ENCODE measurements around the gene DLK2.
"Not testable (repeated sequence)": the region's sequence is repeated elsewhere in the genome, so short reads cannot be mapped to it uniquely, and the experiment has no call there.

Gene DLK2, protein sequence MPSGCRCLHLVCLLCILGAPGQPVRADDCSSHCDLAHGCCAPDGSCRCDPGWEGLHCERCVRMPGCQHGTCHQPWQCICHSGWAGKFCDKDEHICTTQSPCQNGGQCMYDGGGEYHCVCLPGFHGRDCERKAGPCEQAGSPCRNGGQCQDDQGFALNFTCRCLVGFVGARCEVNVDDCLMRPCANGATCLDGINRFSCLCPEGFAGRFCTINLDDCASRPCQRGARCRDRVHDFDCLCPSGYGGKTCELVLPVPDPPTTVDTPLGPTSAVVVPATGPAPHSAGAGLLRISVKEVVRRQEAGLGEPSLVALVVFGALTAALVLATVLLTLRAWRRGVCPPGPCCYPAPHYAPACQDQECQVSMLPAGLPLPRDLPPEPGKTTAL

DNA sequence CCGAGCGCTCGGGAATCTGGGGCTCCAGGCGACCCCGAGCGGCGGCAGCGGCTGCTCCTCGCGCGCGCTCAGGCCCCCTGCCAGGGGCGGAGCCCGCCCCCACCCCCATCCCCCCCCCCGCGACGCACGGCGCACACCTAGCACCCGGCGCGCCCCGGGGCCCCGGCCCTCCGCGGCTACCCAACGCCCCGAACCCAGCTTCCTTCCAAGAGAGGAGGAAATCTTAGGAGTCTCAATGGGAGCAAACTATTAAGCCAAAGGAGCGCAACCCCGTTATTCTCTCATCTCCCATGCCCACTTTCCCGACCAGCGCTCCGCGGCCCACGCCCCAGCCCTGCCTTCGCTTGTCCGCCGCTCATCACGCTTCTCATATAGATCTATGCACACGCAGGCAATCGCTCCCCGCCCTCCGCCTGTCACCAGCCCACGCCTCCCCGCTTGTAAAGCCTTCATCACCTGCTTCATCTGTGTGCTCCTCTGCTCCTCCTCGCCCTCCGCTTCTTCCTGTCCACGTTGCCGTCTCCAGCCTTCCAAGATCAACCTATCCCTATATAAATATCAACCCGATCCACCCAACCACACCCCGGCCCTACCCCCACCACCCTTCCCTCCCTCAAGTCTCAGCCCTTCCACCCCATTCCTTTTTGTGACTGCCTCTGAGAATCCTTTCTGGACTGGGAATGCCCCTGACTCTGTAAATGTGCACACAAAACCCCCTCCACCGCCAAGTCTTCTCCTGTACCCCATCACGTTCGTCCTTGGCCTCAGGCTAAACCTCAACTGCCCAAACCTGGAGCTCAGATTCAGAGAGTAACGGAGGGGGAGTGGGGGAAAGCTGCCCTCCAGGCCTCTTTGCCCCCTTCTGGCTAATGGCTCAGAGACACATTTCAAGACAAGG is at the start of gene DLK2:
Gene DLK2 (minus strand): TSS at position 18 of the 898 bp plus-strand sequence. CDS start 723 bp downstream, outside the sequence.
- peak; percentile 39 to 43 for DNase-seq

DNA sequence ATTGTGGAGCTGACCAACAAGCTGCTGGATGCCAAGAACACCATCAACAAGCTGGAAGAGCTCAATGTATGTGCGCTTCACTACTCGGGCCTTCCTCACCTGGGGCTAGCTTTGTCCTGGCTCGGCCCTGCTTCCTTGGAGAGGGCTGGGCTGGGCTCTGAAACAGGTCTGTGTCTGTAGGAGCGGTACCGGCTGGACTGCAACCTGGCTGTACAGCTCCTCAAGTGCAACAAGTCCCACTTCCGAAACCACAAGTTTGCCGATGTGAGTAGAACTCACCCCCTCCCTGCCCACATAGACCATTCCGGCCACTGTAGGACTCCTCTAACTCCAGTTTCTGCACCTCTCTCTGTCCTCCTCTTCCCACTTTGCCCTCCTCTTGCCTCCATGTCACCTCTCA is 48.1 kb upstream of the DLK2 start:
- DNase-seq = no peak

DNA sequence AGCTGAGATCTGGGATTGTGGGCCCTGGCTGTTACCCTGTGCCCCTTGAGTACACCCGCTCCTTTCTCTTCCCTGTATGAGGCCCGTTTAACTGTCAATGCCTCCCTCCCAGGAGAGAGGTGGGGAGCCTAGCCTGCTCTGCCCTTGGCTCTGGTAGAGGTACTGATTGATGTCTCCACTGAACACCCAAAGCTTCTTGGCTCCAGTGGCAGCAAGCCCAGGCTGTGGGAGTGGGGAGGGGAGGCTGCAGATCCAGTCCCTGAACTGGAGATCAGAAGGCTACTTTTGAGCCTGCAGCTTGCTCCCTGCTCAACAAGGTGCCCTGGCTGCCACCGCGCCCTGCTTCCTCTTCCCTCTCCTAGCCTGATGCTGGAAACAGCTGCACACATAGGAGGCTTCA is 47.3 kb upstream of the DLK2 start:
- DNase-seq = no peak

DNA sequence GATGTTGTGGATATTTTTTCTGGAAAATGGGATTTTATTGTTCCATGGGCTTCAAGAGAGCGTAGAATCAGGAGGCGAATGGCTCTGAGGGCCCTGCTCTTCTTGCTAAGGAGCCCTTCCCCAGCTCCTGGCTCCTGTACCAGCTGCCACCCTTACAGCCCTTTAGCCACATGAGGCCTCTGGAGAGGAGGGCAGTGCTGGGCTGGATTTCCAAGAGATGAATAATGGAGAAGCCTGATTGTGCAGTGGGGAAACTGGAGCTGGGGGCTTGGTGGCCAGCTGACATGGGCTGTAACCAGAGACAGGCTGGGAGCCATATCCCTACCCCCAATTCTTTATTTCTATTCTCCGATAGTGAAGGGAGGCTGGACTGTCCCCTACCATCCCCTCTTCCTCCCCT is 45.6 kb upstream of the DLK2 start:
- no peak for DNase-seq

DNA sequence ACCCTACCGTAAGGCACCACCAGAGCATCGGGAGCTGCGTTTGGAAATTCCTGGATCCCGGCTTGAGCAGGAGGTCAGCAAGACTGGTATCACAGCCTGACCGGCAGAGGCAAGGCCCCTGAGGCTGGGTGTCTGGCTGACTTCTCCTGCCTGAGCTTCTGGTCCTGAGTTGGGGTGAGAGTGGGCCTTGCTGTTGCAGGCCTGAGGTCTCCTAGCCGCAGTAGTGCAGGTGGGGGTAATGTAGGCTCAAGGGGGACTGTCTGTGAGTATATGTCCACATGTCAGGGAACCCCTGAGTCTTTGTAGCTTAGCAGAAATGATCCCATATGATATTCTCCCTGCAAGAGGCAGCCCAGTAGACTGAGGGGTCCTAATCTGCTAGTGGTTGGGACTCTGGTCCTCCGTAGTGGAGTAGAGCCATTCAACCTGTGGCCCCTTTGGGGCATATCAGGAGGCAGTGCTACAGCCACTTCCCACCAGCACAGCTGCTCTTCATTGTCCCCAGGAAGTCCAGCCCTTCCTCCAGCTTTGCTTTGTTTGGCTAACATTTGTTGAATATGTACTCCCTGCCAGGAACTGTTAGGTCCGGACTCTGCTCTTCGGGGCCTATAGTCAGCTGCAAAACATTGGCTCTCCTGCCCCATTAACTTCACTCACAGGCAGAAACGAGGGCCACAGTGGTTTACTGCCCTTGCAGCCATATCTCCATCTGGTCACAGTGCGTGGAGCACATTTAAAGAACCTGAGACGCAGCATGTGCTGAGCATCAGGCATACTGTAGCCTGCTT is 43.9 kb upstream of the DLK2 start:
- DNase-seq = no peak

DNA sequence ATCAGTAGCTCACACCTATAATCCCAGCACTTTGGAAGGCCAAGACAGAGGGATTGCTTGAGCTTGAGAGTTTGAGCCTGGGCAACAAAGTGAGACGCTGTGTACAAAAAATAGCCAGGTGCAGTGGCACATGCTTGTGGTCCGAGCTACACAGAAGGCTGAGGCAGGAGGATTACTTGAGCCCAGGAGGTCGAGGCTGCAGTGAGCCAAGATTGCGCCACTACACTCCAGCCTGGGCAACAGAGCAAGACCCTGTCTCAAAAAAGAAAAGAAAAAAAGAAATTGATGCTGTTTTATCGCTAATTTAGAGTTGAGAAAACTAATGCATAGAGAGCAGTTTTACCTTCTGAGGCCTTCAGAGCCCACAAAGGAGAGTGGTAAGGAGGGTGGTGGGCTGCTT is 42.9 kb upstream of the DLK2 start:
- not testable (repeated sequence) for DNase-seq

DNA sequence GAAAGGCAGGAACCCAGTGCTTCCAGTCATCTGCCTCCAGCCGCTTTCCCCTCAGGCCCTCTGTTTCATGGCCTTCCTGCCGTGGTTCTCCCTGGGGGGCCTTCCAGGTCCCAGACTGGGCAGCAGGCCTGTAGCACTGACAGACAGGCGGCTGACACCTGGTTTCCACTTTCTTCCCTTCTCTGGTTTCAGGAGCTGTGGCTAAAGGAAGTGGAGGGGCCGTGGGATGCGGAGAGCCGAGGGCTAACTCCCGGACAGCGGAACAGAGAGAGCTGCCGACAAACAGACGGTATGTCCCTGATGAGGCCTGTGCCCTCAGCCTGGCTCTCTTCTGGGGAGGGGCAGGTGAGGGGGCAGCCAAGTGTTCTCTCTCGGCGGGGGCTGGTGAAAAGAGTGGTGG is 42.3 kb upstream of the DLK2 start:
- DNase-seq = no peak

DNA sequence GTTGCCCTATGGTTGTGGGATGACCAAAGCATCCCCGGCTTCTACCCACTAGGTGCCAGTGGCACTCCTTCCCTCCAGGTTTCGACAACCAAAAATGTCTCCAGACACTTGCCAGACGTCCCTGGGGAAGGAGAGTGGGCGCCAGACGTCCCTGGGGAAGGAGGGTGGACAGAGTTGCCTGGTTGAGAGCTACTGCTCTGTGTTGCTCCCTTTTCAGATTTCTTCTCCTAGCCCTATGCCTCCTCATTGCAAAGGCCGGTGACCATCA is 41.7 kb upstream of the DLK2 start:
- DNase-seq = no peak

DNA sequence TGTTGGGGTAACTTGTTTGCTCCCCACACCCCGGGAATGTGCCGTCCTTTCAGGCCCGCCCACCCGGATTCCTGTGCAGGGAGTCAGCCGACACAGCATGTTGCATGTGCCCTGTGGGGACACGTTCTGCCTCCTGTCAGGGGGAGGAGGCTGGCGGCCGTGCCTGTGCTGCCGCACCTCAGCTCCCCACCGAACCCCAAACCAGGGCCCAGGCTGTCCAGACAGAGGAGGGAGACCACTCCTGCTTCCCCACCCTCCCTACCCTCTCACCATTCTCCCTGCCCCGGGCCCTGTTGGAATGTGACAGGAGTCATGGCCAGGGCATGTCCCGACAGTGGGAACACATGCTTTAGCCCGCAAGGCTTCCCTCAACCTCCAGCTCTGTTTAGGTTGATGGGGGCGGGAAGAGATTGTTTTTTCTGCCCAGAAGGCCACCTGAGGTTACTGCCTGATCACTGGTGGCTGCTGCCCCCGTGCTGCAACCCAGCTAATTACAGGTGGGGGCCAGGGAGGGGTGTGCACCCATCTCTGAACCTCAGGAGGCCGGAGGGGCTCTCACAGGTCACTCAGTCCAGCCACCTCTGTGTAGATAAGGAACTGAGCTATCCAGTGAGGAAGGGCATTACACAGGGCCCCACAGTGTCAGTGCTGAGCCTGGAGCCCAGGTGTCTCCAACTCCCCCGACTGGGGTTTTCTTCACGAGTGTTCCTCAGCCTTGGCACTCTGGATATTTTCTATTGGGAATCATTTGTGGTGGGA is 41.2 kb upstream of the DLK2 start:
- peak; percentile 7 to 34 for DNase-seq

DNA sequence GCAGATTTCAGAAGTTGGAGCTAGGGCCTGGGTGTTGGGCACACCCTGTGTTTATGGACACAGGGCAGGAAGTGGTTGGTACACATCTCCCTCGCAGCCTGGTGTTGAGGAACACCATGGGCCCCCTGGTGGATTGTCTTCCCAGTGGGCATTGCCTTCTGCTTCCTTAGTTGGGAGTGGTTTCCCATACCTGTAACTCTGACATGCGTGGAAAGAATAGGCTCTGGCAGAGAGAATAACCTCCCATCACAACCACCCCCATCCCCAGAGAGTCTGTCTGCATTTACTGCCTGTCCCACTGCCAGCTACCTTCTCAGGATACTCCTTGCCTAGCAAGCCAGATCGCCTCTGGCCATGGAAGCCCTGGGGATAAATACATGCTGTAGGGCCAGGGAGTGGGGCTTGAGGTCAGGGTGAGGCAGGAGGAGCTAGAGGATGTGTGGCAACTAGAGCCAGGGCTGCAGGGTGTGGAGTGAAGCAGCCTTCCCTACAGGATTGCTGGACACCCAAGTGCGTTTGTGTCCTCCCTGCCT is 40.1 kb upstream of the DLK2 start:
- DNase-seq = peak; percentile 24 to 44

DNA sequence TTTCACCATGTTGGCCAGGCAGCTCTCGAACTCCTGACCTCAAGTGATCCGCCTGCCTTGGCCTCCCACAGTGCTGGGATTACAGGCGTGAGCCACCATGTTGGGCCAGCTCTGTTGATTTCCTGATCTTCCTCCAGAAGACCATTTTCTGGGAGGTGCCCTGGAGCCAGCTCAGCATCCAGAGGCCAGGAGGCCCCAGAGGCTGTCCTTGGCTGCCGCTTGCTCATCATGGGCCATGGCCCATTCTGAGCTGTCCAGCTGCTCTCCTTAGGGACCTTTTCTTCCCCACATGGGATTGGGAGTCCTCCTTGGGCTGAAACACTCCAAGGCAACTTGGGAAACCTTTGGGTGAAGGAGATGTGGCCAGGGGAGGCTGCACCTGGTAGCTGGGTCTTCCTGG is 39.4 kb upstream of the DLK2 start:
- no peak for DNase-seq

DNA sequence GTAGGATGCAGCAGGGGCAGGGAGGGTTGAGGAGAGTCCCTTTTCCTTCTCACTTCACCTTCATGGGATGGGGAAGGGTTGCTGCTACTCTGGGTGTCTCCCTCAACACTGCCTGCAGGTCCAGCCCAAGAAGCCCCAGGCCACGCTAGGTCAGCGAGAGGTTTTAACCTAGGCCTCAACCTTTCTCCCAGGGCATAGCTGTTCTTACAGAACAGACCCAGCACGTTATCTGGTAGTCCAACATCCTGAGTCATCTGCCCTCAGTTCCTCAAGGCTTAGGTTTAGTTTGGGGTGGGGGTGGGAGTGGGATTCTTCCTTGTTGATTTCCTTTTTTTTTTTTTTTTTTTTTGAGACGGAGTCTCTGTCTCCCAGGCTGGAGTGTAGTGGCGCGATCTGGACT is 39.0 kb upstream of the DLK2 start:
- no peak for DNase-seq

DNA sequence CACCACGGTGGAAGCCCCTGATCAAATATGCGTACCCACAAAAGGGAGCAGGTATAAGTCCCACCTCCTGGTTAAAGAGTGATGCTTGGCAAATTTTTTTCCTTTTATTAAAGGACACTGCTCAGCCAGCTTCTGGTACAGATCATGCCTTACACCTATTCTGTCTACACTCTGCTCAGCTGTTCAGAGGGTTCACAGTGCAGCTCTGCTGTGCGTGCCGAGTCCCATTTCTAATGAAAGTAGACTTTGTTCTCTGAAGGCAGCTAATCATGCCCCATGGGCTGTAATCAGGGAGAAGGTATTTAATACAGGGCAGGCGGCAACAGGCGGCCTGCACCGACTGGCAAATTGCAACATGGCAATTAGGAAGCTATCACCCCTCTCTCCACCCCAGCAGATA is 38.5 kb upstream of the DLK2 start:
- DNase-seq = no peak

DNA sequence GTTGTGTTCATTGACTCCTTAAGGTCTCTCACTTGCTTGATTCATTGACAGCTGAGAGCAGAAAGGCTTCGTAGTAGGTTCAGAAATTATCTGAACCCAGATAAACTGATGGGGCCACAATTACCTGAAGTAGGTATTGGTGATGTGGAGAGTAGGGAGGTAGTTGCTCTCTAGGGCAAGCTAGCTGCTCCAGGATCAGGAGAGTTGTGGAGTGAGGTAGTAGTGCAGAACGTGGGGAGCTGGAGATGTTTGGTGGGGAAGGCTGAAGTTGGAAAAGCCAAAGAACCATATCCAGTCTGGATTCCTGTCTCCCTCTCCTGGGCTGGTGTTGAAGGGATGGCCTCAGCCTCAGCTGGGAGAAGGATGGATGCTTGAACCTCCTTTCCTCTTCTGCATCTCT is 37.9 kb upstream of the DLK2 start:
- DNase-seq = no peak

DNA sequence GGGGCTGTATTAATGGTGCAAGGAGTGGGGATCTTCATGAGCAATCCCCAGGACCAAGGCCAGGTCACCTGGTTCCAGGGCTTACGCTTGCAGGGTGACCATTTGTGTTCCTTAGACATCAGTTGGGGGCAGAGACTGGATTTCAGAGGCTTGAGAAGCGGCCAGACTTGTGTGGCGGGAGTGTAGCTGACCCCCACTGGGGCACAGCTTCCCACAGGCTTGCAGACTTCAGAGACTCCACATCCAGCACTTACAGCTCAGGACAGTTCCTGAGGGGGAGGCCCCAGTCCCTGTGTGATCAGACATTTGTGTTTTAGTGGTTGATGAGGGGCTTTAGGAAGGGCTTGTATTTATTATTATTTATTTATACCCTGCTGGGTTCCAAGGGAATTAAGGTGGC is 37.3 kb upstream of the DLK2 start:
- no peak for DNase-seq

DNA sequence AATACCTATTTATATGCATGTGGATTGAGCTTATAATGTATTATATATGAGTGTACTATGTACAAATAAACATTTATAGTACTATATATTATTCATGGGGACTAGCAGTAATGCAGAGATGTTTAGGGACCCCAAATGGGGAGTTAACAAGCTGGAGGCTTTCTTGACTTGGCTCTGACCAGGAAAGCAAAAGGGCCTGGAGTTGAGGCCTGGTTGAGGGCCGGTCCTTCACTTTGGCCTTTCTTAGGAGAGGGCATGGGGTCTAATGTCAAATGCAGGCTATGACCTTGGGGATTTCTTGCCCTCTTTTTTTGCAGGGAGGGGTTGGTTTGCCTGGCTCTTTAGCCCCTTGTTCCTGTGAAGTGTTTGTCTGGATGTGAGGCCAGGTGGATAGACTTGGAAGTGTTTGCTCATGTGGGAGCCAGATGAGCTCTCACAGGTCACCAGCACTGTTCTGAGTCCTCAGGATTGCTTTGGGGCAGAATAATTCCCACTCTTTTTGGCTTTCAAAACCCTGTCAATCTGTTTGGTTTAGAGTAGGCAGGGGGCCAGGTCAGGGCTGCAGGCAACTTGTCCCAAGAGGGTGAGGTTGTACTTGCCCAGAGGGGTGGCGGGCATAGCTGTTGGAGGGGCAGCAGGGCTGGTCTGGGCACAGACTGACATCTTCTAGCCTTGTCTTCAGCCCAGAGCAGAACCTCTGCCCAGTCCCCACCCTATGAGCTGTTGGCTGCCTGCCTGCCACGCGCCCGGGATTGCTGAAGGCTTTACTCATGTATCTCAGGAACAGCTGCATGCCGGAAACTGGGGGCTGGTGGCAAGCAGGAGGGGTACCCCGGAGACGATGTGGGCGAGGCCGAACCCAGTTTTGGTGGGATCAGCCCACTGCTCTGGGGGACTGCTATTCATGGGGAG is 36.7 kb upstream of the DLK2 start:
- DNase-seq = no peak

DNA sequence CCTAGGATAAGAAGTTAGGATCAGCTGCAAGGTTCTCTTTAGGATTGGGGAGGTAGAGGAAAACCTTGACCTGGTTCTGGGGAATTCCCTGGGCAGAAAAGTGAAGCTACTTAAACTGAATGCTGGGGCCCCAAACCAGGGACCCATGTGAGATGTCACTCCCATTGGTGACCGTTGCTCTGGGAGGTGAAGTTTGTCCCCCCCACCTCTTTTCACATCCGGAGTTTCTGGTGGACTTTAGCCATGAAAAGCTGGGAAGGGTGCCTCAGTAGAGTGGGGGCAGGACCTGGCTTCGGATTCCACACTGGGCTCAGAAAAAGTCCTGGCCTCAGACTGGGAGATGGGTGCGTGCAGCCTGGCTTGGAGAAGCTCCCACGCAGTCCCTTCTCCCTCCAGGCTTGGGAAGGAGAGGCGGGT is 35.2 kb upstream of the DLK2 start:
- no peak for DNase-seq

DNA sequence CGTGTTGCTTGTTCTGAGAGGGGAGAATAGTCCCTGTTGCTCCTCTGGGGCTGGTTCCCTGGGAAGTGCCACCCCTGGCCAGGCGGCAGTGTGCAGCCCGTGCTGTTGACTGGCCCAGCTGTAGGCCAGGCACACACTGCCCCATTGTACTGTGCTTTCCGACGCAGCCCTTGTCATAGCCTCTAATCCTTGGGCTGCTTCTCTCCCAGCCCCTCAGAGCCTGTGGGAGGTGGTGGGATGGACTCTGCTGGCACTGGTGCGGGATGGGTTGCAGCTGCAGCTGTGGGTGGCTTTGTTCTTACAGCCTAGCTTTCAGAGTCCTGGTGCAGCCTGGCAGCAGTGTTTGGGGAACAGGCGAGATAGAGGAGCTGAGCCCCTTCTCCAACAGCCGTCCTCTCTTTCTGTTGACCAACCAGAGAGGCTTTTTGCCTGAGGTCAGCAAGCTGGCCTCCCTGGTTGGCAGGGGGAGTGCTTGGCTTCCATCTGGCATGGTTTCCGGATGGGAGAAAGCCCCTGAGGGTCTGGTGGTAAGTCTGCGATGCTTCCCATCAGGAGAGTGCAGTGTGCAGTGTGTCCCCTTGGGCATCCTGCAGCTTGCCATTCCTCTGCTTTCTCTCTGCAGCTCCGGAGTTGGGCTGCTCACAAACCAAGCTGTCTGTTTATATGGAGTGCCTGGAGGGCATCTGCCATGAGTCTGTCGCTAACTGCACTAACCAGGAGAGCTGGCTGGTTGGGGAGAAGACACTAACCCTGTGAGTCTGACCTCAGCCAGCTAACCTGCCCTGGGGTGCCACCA is 34.1 kb upstream of the DLK2 start:
- no peak for DNase-seq

DNA sequence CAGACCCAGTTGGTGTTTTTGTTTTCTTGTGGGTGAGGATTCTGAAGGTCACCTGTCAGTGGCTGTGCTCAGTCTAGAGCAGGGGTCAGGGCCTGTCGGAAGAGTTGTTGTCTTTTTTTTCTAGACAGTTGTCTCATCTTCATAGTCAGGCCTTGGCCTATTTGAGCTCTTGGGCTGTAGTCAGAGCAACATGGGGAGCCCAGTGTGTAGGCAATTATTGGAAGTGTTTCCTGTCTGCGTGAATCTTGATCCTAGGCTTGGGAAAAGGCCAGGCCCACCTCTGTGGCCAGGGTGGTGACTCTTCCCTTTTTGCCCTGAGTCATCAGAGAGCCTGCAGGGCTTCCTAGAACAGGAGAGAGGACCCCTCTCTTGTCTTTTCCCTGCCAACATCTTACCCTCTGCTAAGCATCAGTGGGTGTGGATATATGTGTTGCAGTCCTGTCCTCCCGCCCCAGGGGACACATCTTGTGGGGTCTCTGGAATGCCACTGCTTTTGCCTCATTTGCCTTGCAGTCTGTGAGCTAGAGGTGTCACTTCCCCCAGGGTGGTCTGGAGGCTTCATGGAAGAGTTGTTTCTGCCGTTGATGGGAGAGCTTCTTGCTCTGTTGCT is 33.4 kb upstream of the DLK2 start:
- no peak for DNase-seq

DNA sequence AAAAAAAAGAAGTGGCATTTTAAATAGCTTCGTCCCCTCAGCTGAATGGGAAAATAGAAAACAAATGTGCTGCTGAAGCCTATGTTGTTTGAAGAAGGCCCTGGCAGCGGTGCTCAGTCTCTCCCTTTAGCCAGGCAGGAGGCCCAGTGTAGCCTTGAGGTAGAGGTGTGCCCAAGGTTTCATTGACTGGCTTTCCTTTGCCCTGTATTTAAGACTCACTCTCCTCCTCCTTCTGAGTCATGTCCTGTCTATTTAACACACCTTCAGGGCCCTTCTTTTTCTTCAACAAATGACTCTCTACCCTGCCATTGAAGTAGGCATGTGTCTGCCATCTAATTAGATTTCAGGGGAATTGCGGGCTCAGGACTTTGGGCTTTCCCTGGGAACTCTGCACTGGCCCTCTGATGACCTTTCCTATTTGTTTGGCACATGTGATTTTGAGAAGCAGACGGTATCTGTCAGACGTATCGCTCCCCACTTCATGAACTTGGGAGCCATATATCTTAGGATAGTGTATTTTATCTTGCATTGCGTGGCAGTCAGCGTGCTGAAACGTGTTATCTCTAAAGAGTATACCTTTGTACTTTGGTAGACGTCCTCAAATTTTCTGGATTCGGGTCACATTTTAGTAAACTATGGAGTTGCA is 26.4 kb upstream of the DLK2 start:
- no peak for DNase-seq
